Measurements from ENCODE around the gene HASPIN. TPM values are rescaled to one million over a fixed set of nuclear protein-coding genes. Genes with fewer than 3 reads are reported as not detected.
"Not testable (repeated sequence)": the region's sequence is repeated elsewhere in the genome, so short reads cannot be mapped to it uniquely, and the experiment has no call there.

HASPIN gene
- total RNA-seq, 2 experiments from 2014 or later: 27.6 to 31.2 TPM

GRCh38 chr17:3704931-3705717 lies 18.6 kb upstream of the HASPIN start:
- Mint-ChIP-seq H3K9me3 (peaks cover 6% of the 10 kb centered on the region), H3K27ac (no peak overlapping the region), H3K4me3 (no peak overlapping the region), H3K27me3 (no peaks in the 10 kb centered on the region), H3K36me3 (ENCODE audit: low read depth) (peaks cover 31% of the 10 kb centered on the region), H3K4me1 (peaks cover 32% of the 10 kb centered on the region)
- POLR2A ChIA-PET: no interaction called here
- DNase-seq: no peak
- CTCF ChIA-PET: interaction anchor here (1.3 to 3.4 kb wide), 2 partner anchors 11 to 18 kb away, joined by 4 to 9 read pairs; partner anchors contain the start of gene HASPIN

GRCh38 chr17:3705718-3705984 lies 18.1 kb upstream of the HASPIN start:
- CTCF ChIA-PET: interaction anchor here (1.3 to 3.4 kb wide), 2 partner anchors 11 to 17 kb away, joined by 4 to 9 read pairs; partner anchors contain the start of gene HASPIN
- H3K4me3 Mint-ChIP-seq, H3K9me3 Mint-ChIP-seq, POLR2A ChIA-PET, DNase-seq, H3K27me3 Mint-ChIP-seq, H3K27ac Mint-ChIP-seq: not testable (repeated sequence)
- H3K4me1 Mint-ChIP-seq: peaks cover 36% of the 10 kb centered on the region
- H3K36me3 Mint-ChIP-seq (ENCODE audit: low read depth): peaks cover 31% of the 10 kb centered on the region

GRCh38 chr17:3708366-3708765 lies 15.3 kb upstream of the HASPIN start:
- Mint-ChIP-seq H3K27ac (peak overlapping the region; percentile 20), H3K4me1 (peaks cover 53% of the 10 kb centered on the region), H3K9me3 (no peaks in the 10 kb centered on the region), H3K36me3 (ENCODE audit: low read depth) (peaks cover 30% of the 10 kb centered on the region), H3K27me3 (no peaks in the 10 kb centered on the region), H3K4me3 (no peak overlapping the region)
- DNase-seq: no peak
- CTCF ChIA-PET: interaction anchor here (1.0 to 3.4 kb wide), 5 partner anchors 13 to 138 kb away, joined by 3 to 9 read pairs (median 4); partner anchors contain the start of genes HASPIN, NCBP3 and P2RX5
- POLR2A ChIA-PET: no interaction called here

GRCh38 chr17:3710951-3711383 lies 12.7 kb upstream of the HASPIN start:
- DNase-seq: peak; percentile 88
- Mint-ChIP-seq H3K9me3 (no peaks in the 10 kb centered on the region), H3K27ac (peak overlapping the region; percentile 95), H3K4me3 (peak overlapping the region; percentile 66), H3K36me3 (ENCODE audit: low read depth) (peaks cover 37% of the 10 kb centered on the region), H3K4me1 (peaks cover 65% of the 10 kb centered on the region), H3K27me3 (no peaks in the 10 kb centered on the region)
- ChIA-PET CTCF (interaction anchor here (1.1 to 2.1 kb wide), 5 partner anchors 9 to 28 kb away, joined by 4 to 16 read pairs (median 5); partner anchors contain the start of gene HASPIN), POLR2A (interaction anchor here (0.6 to 1.2 kb wide), 4 partner anchors 9 to 15 kb away, joined by 3 to 5 read pairs (median 4); partner anchors contain the start of genes HASPIN and P2RX5)

- Mint-ChIP-seq H3K4me3 (peak overlapping the region; percentile 43), H3K36me3 (ENCODE audit: low read depth) (peaks cover 55% of the 10 kb centered on the region), H3K9me3 (no peaks in the 10 kb centered on the region), H3K27ac (peak overlapping the region; percentile 90), H3K4me1 (peaks cover 73% of the 10 kb centered on the region), H3K27me3 (no peaks in the 10 kb centered on the region)
- CTCF ChIA-PET: interaction anchor here (1.2 to 2.2 kb wide), 3 partner anchors 10 to 25 kb away, joined by 3 to 7 read pairs (median 5); partner anchors contain the start of gene HASPIN
- DNase-seq: no peak
- POLR2A ChIA-PET: no interaction called here
Observed at GRCh38 chr17:3712811-3713463, 10.8 kb upstream of the HASPIN start.

- POLR2A ChIA-PET: no interaction called here
- CTCF ChIA-PET: interaction anchor here (1.0 to 3.6 kb wide), 3 partner anchors 8 to 131 kb away, joined by 4 to 13 read pairs (median 4); partner anchors contain the start of genes HASPIN and NCBP3
- Mint-ChIP-seq H3K4me3 (no peak overlapping the region), H3K27ac (no peak overlapping the region), H3K9me3 (no peaks in the 10 kb centered on the region), H3K36me3 (ENCODE audit: low read depth) (peaks cover 68% of the 10 kb centered on the region), H3K27me3 (no peaks in the 10 kb centered on the region), H3K4me1 (peaks cover 72% of the 10 kb centered on the region)
- no peak for DNase-seq
Observed at GRCh38 chr17:3715296-3715695, 8.4 kb upstream of the HASPIN start.

- CTCF ChIA-PET: interaction anchor here (1.3 to 3.6 kb wide), 3 partner anchors 11 to 127 kb away, joined by 3 to 13 read pairs (median 5); partner anchors contain the start of gene NCBP3
- Mint-ChIP-seq H3K27ac (no peak overlapping the region), H3K9me3 (no peaks in the 10 kb centered on the region), H3K27me3 (no peaks in the 10 kb centered on the region), H3K4me1 (peaks cover 68% of the 10 kb centered on the region), H3K4me3 (no peak overlapping the region), H3K36me3 (ENCODE audit: low read depth) (peaks cover 69% of the 10 kb centered on the region)
- POLR2A ChIA-PET: no interaction called here
- DNase-seq: no peak
Observed at GRCh38 chr17:3718201-3718600, 5.5 kb upstream of the HASPIN start.

- H3K27me3 Mint-ChIP-seq: no peaks in the 10 kb centered on the region
- H3K36me3 Mint-ChIP-seq (ENCODE audit: low read depth): peaks cover 66% of the 10 kb centered on the region
- DNase-seq: no peak
- H3K4me1 Mint-ChIP-seq: peaks cover 65% of the 10 kb centered on the region
- H3K4me3 Mint-ChIP-seq: no peak overlapping the region
- no peaks in the 10 kb centered on the region for H3K9me3 Mint-ChIP-seq
- CTCF ChIA-PET: interaction anchor here (1.7 kb wide), 1 partner anchor 8 kb away, joined by 4 read pairs; no protein-coding TSS in a partner anchor
- POLR2A ChIA-PET: interaction anchor here (1.2 kb wide), 1 partner anchor 8 kb away, joined by 4 read pairs; no protein-coding TSS in a partner anchor
- H3K27ac Mint-ChIP-seq: peak overlapping the region; percentile 34
Observed at GRCh38 chr17:3719265-3719664, 4.4 kb upstream of the HASPIN start.

- CTCF ChIA-PET: interaction anchor here (0.7 to 3.1 kb wide), 13 partner anchors 8 to 123 kb away, joined by 3 to 31 read pairs (median 5); partner anchors contain the start of genes NCBP3 and P2RX5
- DNase-seq: no peak
- Mint-ChIP-seq H3K4me1 (peaks cover 70% of the 10 kb centered on the region), H3K9me3 (no peaks in the 10 kb centered on the region), H3K36me3 (ENCODE audit: low read depth) (peaks cover 62% of the 10 kb centered on the region), H3K4me3 (peak overlapping the region; percentile 95), H3K27ac (peak overlapping the region; percentile 89), H3K27me3 (no peaks in the 10 kb centered on the region)
- POLR2A ChIA-PET: interaction anchor here (1.7 kb wide), 1 partner anchor 12 kb away, joined by 5 read pairs; no protein-coding TSS in a partner anchor
Observed at GRCh38 chr17:3722716-3723115, 987 bp upstream of the HASPIN start.

- Mint-ChIP-seq H3K36me3 (ENCODE audit: low read depth) (peaks cover 63% of the 10 kb centered on the region), H3K27me3 (no peaks in the 10 kb centered on the region), H3K4me3 (peak overlapping the region; percentile 95), H3K27ac (peak overlapping the region; percentile 89), H3K9me3 (no peaks in the 10 kb centered on the region), H3K4me1 (peaks cover 71% of the 10 kb centered on the region)
- POLR2A ChIA-PET: interaction anchor here (1.7 kb wide), 1 partner anchor 12 kb away, joined by 5 read pairs; no protein-coding TSS in a partner anchor
- CTCF ChIA-PET: interaction anchor here (0.7 to 3.1 kb wide), 17 partner anchors 8 to 1067 kb away, joined by 3 to 31 read pairs (median 5); partner anchors contain the start of genes NCBP3 and P2RX5
- no peak for DNase-seq
Observed at GRCh38 chr17:3723188-3723555, 531 bp upstream of the HASPIN start.

- Mint-ChIP-seq H3K27me3 (no peaks in the 10 kb centered on the region), H3K36me3 (ENCODE audit: low read depth) (peaks cover 57% of the 10 kb centered on the region), H3K9me3 (no peaks in the 10 kb centered on the region), H3K4me1 (peaks cover 65% of the 10 kb centered on the region), H3K27ac (peak overlapping the region; percentile 84), H3K4me3 (peak overlapping the region; percentile 95)
- POLR2A ChIA-PET: interaction anchor here (1.7 kb wide), 1 partner anchor 14 kb away, joined by 5 read pairs; no protein-coding TSS in a partner anchor
- CTCF ChIA-PET: interaction anchor here (0.8 to 3.1 kb wide), 9 partner anchors 12 to 169 kb away, joined by 3 to 31 read pairs (median 5); partner anchors contain the start of genes CAMKK1 and NCBP3
- DNase-seq: no peak
Observed at GRCh38 chr17:3724378-3725077, 825 bp downstream of the HASPIN start.

GRCh38 chr17:3727041-3727440 lies 3.3 kb downstream of the HASPIN start:
- DNase-seq: no peak
- H3K4me1 Mint-ChIP-seq: peaks cover 44% of the 10 kb centered on the region
- H3K9me3 Mint-ChIP-seq: no peaks in the 10 kb centered on the region
- no peak overlapping the region for H3K4me3 Mint-ChIP-seq
- ChIA-PET CTCF (interaction anchor here (2.3 to 4.9 kb wide), 2 partner anchors 12 to 44 kb away, joined by 5 to 40 read pairs; no protein-coding TSS in a partner anchor), POLR2A (no interaction called here)
- H3K27ac Mint-ChIP-seq: no peak overlapping the region
- H3K36me3 Mint-ChIP-seq (ENCODE audit: low read depth): peaks cover 40% of the 10 kb centered on the region
- H3K27me3 Mint-ChIP-seq: no peaks in the 10 kb centered on the region

Measured in activated CD4-positive, alpha-beta T cell treated with anti-CD3 and anti-CD28 coated beads, Interleukin-2, amount 10 ng/mL, durations not matched to agents 7 days and 5 days (primary cell).